ENCODE measurements around the gene TMEM235.

Gene TMEM235

DNA sequence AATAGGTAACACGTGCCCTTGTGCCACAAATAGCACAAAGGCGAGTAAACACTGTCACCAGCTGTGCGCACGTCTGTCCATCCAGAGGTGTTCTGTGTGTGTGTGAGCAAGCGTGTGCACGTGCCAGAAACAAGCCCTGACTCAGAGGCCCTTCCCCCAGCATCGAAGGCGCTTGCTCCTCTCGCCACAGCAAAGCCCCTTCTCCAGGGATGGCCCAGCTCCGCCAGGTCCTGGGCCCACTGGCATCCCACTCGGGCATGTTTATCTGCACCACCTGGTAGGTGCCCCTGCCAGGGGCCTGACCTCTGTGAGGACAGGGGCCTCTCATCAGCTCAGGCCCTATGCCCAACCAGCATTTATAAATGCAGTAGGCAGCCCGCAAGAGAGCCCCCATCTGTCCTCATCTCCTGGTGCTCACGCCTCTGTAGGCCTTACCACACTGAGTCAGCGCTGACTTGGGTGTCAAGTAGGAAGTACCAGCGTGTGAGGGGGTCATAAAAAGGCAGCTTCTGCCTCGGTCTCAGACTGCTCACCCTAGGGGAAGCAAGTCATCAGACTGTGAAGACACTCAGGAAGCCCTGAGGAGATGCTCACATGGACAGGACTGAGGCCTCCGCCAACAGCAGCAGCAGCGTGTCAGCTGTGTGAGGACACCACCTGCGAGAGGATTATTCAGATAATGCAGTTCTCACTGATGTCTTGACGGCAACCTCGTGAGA lies 10.8 kb downstream of the TMEM235 start:
- no peak for DNase-seq (ENCODE audit: low read depth)
- no peak overlapping the region for H3K4me3 ChIP-seq (ENCODE audit: control insufficient read depth, low read depth, low read length)
- no peak for TF ChIP-seq CTCF (conservative IDR thresholded peaks at IDR 0.05; ENCODE audit: control insufficient read depth, insufficient read depth, low read depth, low read length)

DNA sequence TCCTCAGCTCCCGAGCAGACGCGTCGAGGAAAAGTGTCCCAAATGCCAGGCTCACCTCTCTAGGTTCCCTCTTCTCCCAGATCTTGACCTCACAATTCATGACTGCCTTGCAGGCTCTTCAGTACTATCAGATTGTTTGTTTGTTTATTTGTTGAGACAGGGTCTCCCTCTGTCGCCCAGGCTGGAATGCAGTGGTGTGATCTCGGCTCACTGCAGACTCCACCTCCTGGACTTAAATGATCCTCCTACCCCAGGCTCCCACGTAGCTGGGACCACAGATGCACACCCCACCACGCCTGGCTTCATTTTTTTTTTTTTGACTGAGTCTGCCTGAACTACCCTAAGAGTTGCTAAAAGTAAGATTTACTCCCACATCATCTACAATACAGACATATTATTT lies 15.9 kb downstream of the TMEM235 start:
- DNase-seq (ENCODE audit: low read depth) = no peak
- no peak for TF ChIP-seq CTCF (conservative IDR thresholded peaks at IDR 0.05; ENCODE audit: control insufficient read depth, insufficient read depth, low read depth, low read length)
- no peak overlapping the region for H3K4me3 ChIP-seq (ENCODE audit: control insufficient read depth, low read depth, low read length)

GRCh38 chr17:78248051-78248914 lies 16.9 kb downstream of the TMEM235 start:
- H3K4me3 ChIP-seq (ENCODE audit: control insufficient read depth, low read depth, low read length) = no peak overlapping the region
- no peak for TF ChIP-seq CTCF (conservative IDR thresholded peaks at IDR 0.05; ENCODE audit: control insufficient read depth, insufficient read depth, low read depth, low read length)
- DNase-seq (ENCODE audit: low read depth) = no peak

DNA sequence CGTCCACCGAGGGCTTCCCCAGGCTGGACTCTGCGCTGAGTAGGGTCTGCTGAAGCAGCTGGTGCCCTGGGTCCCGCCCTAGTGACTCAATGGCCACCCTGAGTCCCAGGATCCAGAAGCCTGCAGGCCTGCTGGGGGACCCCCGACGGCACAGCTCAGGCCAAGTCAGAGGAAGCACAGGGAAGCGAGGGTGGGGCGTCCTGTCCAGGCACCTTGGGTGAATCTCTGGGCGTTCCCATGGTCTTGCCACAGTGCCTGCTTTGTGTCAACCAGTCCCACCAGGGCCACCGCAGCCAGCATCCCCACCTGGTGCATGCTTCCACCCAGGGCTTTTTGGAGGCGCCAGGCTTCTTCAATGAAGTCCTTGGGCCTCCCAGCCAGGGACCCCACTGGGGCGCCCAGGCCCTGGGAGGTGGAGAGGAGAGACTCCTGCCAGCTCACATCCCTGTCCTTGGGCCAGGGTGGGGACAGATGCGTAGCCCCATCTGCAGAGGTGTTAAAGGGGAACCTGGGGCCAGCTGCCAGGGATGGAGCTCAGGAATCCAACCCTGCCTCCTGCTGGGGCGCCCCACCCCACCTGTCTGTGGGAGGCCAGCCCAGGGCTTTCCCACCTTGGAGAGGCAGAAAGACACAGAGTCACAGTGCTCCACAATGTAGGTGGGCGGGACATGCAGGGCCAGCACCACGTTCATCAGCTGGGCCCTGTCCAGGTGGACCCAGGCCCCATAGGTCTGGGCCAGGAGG lies 17.8 kb downstream of the TMEM235 start:
- no peak for DNase-seq (ENCODE audit: low read depth)
- no peak overlapping the region for H3K4me3 ChIP-seq (ENCODE audit: control insufficient read depth, low read depth, low read length)
- no peak for TF ChIP-seq CTCF (conservative IDR thresholded peaks at IDR 0.05; ENCODE audit: control insufficient read depth, insufficient read depth, low read depth, low read length)

- TF ChIP-seq CTCF (conservative IDR thresholded peaks at IDR 0.05; ENCODE audit: control insufficient read depth, insufficient read depth, low read depth, low read length) = no peak
- DNase-seq (ENCODE audit: low read depth) = no peak
- H3K4me3 ChIP-seq (ENCODE audit: control insufficient read depth, low read depth, low read length) = no peak overlapping the region
Measured at GRCh38 chr17:78249818-78250806, 18.7 kb downstream of the TMEM235 start.
